Muscle of leg (tissue), 11 donors: ENCODE measurements around the gene TCF12. TPM values are rescaled to one million over a fixed set of nuclear protein-coding genes. Genes with fewer than 3 reads are reported as not detected.

Experiments used
- DNase-seq: peaks from one replicate; pipeline ENCODE4 v3.0.0; 2013
- H3K27ac ChIP-seq: one replicate; pipeline ENCODE4 v1.5.1; 2013; ENCODE audit warnings: mild to moderate bottlenecking, low read length, control low read depth
- H3K27me3 ChIP-seq: one replicate; pipeline ENCODE4 v1.6.1; 2013; ENCODE audit warnings: low read length; ENCODE audit not compliant: control insufficient read depth, insufficient read depth
- H3K36me3 ChIP-seq: one replicate; pipeline ENCODE4 v1.6.1; 2013; ENCODE audit warnings: low read length; ENCODE audit not compliant: control insufficient read depth, insufficient read depth
- H3K4me1 ChIP-seq: one replicate; pipeline ENCODE4 v1.6.1; 2013; ENCODE audit warnings: low read length; ENCODE audit not compliant: control insufficient read depth, insufficient read depth
- H3K4me3 ChIP-seq: one replicate; pipeline ENCODE4 v1.5.1; 2013; ENCODE audit warnings: low read length, control low read depth
- H3K9me3 ChIP-seq: replicated peaks from 2 replicates; pipeline ENCODE4 v1.6.1; 2013; ENCODE audit warnings: low read depth, low read length; ENCODE audit not compliant: control insufficient read depth
- WGBS: methylation state at CpG from one replicate; pipeline ENCODE4 v1.1.5; 2013; ENCODE audit warnings: missing lambda C conversion rate; ENCODE audit not compliant: insufficient coverage; 5-methylcytosine and 5-hydroxymethylcytosine counted together
- polyA plus RNA-seq, 8 donors: library from polyadenylated mRNA; unstranded; fragments of 120-200 nt; gene quantifications; one replicate each; pipeline versions ENCODE4 v1.2.1 to v1.2.3, GENCODE V29; 2013; ENCODE audit warnings: inconsistent platforms in 1 of 8, low replicate concordance in 1 of 8; ENCODE audit not compliant: insufficient read length in 8 of 8, insufficient read depth in 1 of 8
- total RNA-seq: library from RNA; stranded (reverse); fragments of 120-200 nt; gene quantifications from one replicate; pipeline ENCODE4 v1.2.4, GENCODE V29; 2013

The TCF12 gene
- total and polyA plus RNA-seq, 9 donors = 79.1 to 147 (median 116) TPM

DNA sequence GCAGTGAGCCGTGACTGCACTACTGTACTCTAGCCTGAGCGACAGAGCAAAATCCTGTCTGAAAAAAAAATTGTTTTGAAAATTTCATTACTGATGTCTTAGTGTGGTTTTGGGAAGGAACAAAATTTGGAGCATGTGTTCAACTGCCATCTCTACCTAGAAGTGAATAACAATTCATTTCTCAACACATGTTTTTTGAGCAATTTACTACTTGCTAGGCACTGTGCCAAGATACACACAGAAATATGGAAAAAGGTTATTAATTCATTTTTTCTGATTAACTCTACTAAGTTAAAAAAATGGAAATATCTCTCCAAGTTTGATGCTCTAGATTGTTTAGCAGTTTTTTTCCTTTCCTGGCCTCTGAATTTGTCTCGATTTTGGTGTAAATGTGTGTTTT lies 5.2 kb upstream of the TCF12 start:
- 83% methylated on average over 2 of the region's 3 CpGs for WGBS
- Histone ChIP-seq H3K4me1 (peaks cover 8% of the 10 kb centered on the region), H3K4me3 (no peak overlapping the region), H3K9me3 (peaks cover 4% of the 10 kb centered on the region), H3K27ac (peak overlapping the region; percentile 20), H3K36me3 (peaks cover 6% of the 10 kb centered on the region), H3K27me3 (no peaks in the 10 kb centered on the region)
- DNase-seq = no peak

- Histone ChIP-seq H3K4me1 (peaks cover 8% of the 10 kb centered on the region), H3K4me3 (no peak overlapping the region), H3K9me3 (peaks cover 4% of the 10 kb centered on the region), H3K27ac (peak overlapping the region; percentile 20), H3K27me3 (no peaks in the 10 kb centered on the region), H3K36me3 (peaks cover 6% of the 10 kb centered on the region)
- DNase-seq = no peak
- WGBS = no CpG with 5 or more reads among the region's 2 CpGs
These were observed 4.8 kb upstream of the TCF12 start for GRCh38 chr15:56913670-56914069.

GRCh38 chr15:56915888-56916287 lies 2.6 kb upstream of the TCF12 start:
- no peak overlapping the region for H3K4me3 ChIP-seq
- no CpG with 5 or more reads among the region's 4 CpGs for WGBS
- H3K36me3 ChIP-seq = peaks cover 8% of the 10 kb centered on the region
- H3K9me3 ChIP-seq = peaks cover 4% of the 10 kb centered on the region
- H3K4me1 ChIP-seq = peaks cover 10% of the 10 kb centered on the region
- H3K27ac ChIP-seq = no peak overlapping the region
- H3K27me3 ChIP-seq = no peaks in the 10 kb centered on the region
- DNase-seq = no peak

- WGBS = 100% methylated on average over 1 of the region's 8 CpGs
- no peak for DNase-seq
- Histone ChIP-seq H3K27ac (peak overlapping the region; percentile 99), H3K4me1 (peaks cover 10% of the 10 kb centered on the region), H3K9me3 (peaks cover 4% of the 10 kb centered on the region), H3K36me3 (peaks cover 8% of the 10 kb centered on the region), H3K4me3 (peak overlapping the region; percentile 92), H3K27me3 (no peaks in the 10 kb centered on the region)
These were observed 1.5 kb upstream of the TCF12 start for GRCh38 chr15:56916825-56917477.

DNA sequence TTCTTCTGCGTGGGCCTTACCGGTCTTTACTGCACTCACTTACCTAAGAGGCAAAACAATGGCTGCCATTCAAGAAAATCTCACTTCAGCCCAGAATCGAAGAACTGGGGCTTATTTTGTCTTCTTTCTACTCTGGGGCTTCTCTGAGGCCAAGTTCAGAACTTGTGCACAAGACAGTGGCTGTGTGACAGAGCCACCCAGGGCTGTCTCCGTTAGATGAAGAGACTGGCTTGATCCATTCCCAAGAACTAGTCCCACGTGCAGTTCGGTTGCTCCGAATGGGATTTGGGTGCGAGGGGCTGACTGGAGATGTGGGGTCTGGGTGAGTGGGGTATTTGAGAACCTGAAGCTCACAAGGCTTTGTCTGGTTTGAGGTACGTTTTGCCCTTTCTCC lies 795 bp upstream of the TCF12 start:
- Histone ChIP-seq H3K27ac (peak overlapping the region; percentile 99), H3K9me3 (peaks cover 4% of the 10 kb centered on the region), H3K27me3 (no peaks in the 10 kb centered on the region), H3K4me3 (peak overlapping the region; percentile 92), H3K4me1 (peaks cover 10% of the 10 kb centered on the region), H3K36me3 (peaks cover 8% of the 10 kb centered on the region)
- WGBS = 21% methylated on average over 9 of the region's 9 CpGs
- DNase-seq = no peak

GRCh38 chr15:56919031-56919608 lies 676 bp downstream of the TCF12 start:
- Histone ChIP-seq H3K27ac (peak overlapping the region; percentile 99), H3K9me3 (peaks cover 4% of the 10 kb centered on the region), H3K27me3 (no peaks in the 10 kb centered on the region), H3K36me3 (peaks cover 8% of the 10 kb centered on the region), H3K4me1 (peaks cover 10% of the 10 kb centered on the region), H3K4me3 (peak overlapping the region; percentile 92)
- WGBS = under 1% methylated on average over 81 of the region's 81 CpGs
- peak; percentile 73 for DNase-seq

DNA sequence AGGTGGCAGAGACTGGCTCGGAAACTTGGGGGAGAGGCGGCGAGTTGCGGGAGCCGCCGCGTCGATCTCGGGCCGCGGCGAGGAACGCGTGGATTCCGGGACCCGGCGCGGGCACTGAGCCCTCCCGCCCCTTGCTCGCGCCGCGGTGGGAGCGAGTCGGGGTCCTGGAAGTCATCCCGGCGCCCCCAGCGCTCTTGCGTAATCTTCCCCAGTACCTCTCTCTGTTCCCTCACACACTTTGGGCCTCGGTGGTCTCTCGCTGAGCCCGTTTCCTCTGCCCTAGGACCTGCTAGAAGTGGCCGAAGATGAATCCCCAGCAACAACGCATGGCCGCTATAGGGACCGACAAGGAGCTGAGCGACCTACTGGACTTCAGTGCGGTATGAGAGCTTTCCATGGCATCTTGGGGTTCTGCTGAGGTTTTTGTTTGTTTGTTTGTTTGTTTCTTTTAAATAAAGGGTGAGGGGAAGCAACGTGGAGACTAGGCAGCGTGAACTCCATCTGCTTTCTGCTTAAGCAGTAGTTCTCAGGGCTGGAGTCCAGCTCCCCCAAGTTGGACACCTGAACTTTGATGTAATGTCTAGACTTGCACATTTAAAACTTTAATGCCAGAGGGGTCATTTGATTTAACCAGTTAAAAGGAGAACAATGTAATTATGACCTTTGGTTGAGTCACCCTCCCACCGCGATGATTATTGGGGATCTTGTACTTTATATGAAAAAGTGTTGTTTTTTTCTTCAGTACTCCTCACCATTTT lies 1.3 kb downstream of the TCF12 start:
- Histone ChIP-seq H3K27me3 (no peaks in the 10 kb centered on the region), H3K4me1 (peaks cover 10% of the 10 kb centered on the region), H3K4me3 (peak overlapping the region; percentile 92), H3K27ac (peak overlapping the region; percentile 99), H3K9me3 (peaks cover 4% of the 10 kb centered on the region), H3K36me3 (peaks cover 8% of the 10 kb centered on the region)
- WGBS = under 1% methylated on average over 39 of the region's 42 CpGs
- DNase-seq = peak; percentile 74

DNA sequence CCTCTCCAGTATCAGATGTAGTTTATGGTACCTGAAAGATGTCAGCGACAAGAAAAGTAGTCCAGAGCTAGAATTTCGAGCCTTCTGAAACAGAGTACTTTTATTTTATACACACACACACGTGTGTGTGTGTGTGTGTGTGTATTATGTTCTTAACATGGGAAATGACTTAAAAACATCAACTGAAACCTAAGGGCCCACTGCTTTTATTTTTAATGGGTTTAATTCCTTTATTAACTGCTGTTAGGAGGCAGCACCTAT lies 1.9 kb downstream of the TCF12 start:
- peak overlapping the region; percentile 99 for H3K27ac ChIP-seq
- no peak for DNase-seq
- no peaks in the 10 kb centered on the region for H3K27me3 ChIP-seq
- H3K9me3 ChIP-seq = peaks cover 4% of the 10 kb centered on the region
- H3K4me1 ChIP-seq = peaks cover 10% of the 10 kb centered on the region
- peak overlapping the region; percentile 92 for H3K4me3 ChIP-seq
- H3K36me3 ChIP-seq = peaks cover 8% of the 10 kb centered on the region
- no CpG with 5 or more reads among the region's 3 CpGs for WGBS

DNA sequence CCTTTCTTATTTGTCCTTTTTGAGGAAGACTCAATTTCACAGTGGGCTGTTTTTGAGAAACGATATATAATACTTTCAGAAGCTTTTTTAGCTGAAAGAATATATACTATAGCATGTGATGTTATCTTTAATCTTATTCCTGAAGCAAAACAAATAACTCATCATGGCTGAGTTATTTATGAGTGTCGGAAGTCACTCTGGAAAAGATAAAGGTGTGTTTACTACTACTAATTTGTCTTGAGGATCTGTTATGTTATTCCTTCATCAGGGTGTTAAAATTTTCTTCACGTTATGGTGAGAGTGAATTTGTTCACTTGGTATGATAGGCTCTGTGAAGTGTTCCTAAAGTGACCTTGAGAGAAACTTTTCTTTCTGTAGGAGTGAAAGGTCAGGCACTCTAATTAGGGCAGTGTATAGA lies 4.7 kb downstream of the TCF12 start:
- DNase-seq = no peak
- no CpG with 5 or more reads among the region's 3 CpGs for WGBS
- Histone ChIP-seq H3K4me3 (no peak overlapping the region), H3K27ac (no peak overlapping the region), H3K4me1 (peaks cover 2% of the 10 kb centered on the region), H3K36me3 (peaks cover 5% of the 10 kb centered on the region), H3K9me3 (no peaks in the 10 kb centered on the region), H3K27me3 (no peaks in the 10 kb centered on the region)

- Histone ChIP-seq H3K36me3 (peaks cover 5% of the 10 kb centered on the region), H3K9me3 (no peaks in the 10 kb centered on the region), H3K4me3 (no peak overlapping the region), H3K4me1 (peaks cover 2% of the 10 kb centered on the region), H3K27me3 (no peaks in the 10 kb centered on the region), H3K27ac (no peak overlapping the region)
- no CpG with 5 or more reads among the region's 1 CpG for WGBS
- no peak for DNase-seq
These were observed 9.4 kb downstream of the TCF12 start for GRCh38 chr15:56927816-56928215.
